Activated CD8-positive, alpha-beta memory T cell treated with anti-CD3 and anti-CD28 coated beads, Interleukin-2, amount 50 U/mL, for 4 hours (primary cell): ENCODE data around the gene NOD1.
"Not testable (repeated sequence)": the region's sequence is repeated elsewhere in the genome, so short reads cannot be mapped to it uniquely, and the experiment has no call there.

Experiments used
- DNase-seq: peaks from one replicate; pipeline ENCODE4 v3.0.0-alpha.2; 2020

Gene NOD1

DNA sequence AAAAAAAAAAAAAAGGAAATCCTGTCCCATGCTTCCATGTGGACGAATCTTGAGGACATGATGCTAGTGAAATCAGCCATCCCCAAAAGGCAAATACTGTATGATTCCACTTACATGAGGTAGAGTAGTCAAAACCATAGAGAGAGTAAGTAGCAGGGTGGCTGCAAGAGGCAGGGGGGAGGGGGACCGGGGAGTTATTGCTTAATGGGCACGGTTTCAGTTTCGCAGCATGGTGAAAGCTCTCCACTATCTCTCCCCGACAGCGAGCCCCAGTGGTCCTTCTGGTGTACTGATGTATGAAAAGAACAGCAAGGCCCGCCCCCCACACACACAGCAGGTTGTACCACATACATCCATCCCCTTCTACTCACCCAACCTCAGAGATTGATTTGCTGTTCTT lies 32.8 kb downstream of the NOD1 start:
- peak; percentile 73 for DNase-seq

DNA sequence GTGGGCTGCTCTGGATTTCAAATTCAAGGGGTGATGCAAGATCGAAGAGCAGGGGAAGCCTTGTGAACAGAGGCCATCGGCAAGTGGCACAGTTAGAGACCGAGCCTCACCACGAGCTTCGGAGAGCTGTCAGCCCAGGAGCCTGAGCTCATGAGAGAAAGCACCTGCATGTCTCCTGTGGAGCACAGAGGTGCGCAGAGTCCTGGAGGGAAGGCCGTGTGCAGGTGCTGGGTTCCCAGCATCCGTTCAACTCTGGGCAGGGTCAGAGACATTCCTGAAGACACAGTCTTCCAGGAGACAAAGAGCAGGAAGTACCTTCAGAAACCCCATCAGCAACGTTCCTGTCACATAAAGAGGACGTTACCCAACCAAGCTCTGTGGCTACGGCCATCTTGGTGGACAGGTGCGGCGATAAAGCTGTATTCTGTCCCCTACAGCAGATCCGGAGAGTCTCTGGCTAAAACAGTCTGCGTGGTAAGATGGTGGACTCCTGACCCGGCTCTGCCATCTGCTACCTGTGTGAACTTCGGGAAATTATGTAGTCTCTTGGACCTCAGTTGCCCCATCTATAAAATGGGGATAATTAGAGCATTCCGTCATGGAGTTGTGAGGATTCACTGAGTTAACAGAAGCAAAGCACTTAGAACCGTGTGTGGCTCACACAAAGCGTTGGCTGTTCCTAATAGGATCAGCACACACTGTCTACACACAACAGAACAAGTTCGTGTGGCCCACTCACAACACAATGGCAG lies 40.6 kb downstream of the NOD1 start:
- DNase-seq: no peak

DNA sequence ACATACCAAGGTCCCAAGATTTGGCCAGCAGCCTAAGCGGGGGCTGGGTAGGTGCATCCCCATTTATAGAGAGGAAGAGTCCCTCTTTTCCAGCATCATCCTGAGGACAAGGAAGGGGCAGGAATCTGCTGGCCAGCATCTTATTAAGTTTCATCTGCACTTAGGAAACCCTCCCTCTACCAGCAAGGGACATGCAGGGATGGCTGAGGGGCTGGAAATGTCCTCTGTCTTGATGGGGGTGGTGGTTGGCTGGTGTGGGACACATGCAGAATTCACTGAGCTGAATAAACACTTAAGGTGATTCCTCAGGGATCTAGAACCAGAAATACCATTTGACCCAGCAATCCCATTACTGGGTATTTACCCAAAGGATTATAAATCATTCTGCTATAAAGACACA lies 42.1 kb downstream of the NOD1 start:
- DNase-seq: no peak

DNA sequence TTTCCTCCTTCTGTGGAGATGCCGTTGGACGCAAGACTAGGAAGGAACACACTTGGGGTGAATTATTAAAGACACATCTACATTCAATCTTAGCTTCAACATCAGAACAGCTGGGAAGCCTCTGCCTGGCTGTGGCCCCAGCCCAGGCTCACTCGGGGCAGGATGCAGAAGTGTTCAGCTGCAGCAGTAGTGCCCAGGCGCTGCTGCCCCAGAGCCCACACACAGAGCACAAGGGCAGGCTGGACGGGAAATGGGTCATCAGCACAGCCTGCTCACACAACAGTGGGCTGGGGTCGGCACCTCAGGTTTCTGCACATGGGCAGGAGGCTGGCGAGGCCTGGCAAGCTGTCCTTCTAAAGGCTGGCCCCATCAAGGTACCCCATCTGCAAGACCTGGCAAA lies 42.5 kb downstream of the NOD1 start:
- DNase-seq: no peak

DNA sequence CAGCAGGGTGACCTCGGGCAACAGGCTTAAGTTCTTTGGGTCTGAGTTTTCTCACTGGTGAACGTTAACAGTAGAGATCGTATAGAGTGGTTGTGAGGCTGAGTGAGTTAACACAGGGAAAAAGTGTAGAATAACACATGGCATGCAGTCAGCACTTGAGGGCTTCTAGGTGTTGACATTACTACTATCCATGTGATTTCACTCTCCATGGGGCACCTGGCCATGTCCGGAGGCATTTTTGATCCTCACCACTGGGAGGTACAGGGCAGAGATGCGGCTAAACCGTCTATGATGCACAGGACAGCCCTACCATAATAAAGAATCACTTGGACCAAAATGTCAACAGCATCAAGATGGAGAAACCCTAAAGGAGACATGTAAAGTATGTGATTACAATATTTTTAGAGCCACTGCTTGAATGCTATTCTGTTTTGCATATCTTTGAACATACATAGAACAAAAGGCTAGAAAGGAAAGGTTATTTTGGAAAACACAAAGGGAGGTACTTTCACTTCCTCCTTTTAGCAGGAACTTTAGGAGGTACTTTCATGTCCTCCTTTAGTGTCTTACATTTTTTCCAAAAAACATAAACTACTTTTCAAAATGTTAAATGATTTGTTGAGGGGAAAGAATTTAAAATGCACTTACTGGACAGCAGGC lies 44.3 kb downstream of the NOD1 start:
- no peak for DNase-seq

DNA sequence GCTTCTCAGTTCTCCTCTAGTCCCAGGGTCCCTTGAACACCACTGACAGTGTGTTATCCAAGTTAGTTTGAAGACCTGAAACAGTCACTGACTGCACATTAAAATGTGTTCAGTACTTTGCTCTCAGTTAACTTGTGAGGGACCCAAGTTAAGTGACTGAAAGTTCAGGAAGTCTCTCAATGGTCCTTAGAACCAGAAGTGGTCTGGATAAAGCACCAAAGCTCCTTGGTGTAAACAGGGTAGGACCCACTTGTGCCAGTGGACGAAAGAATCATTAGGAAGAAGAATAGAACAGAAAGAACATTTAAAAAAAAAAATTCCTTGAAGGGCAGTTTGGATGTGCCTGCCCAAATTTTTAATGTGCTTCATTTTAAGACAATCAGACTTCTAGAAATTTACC lies 45.1 kb downstream of the NOD1 start:
- DNase-seq: no peak

DNA sequence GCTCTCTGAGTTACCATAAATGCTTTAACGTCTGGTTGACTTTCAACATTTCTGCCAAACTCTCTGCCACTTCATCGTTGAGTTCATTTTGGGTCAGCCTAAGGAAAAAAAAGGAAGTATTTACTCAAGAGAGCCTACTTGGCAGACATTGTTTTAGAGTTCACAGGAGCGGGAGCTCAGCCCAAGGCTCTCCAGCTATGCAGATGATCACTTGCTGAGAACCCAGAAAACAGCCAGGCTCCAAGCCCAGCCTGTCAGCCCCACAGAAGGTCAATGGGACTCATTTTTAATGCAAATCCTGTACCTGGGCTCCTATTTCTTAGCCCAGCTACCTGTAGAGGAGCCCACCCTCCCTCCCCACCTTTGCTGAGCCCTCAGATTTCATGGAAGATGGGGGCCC lies 45.5 kb downstream of the NOD1 start:
- no peak for DNase-seq

DNA sequence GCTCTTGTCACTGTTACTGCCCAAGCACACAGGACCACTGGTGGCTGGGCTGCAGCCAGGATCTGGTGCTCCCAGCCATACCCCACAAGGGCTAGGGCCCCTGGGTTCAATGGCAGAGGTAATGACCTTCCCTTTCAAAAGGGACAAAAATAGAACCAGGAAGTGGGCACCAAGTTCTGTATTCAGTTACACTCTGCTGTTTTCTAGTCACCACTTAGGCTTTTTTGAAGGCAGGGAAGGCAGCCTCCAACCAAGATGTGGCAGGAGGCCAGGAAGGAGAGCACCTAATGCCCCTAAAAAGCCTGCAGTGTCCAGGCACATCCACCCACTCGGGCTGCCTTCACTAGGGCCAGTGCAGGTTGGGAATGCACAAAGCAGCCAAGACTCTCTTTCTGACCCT lies 47.8 kb downstream of the NOD1 start:
- no peak for DNase-seq

DNA sequence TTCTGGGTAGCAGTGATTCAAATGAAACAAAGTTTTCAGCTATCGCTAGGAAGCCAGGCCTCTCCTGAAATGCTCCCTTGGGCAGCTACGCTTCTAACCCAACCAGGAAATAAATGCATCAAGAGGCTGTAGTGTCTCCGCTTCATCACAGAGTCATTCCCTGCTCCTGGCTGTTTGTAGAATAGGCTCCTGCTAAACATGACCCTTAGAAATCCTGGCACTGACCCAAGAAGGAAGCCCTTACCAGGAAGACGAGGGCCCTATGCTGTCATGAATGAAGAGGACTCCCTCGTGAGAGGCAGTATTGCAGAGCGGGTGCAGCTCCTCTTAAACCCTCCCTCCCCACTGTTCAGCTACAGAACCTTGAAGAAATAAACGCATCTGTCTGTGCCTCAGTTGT lies 48.3 kb downstream of the NOD1 start:
- DNase-seq: no peak

DNA sequence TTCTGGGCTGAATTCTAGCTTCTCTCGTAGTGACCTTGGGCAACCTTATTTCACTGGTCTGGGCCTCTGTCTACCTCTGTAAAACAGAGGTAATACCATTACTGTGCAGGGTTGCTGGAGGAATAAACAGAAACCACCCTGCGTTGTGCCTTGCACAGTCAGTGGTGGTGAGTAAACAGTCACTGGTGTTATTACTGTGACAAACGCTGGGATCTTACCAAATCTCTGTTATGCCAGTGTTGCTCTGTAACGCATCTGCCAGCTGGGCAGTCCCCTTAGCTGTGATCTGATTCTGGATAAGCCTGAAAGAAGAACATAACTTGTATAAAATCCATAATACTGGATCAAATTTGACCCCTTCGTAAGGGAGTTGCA lies 49.4 kb downstream of the NOD1 start:
- no peak for DNase-seq

DNA sequence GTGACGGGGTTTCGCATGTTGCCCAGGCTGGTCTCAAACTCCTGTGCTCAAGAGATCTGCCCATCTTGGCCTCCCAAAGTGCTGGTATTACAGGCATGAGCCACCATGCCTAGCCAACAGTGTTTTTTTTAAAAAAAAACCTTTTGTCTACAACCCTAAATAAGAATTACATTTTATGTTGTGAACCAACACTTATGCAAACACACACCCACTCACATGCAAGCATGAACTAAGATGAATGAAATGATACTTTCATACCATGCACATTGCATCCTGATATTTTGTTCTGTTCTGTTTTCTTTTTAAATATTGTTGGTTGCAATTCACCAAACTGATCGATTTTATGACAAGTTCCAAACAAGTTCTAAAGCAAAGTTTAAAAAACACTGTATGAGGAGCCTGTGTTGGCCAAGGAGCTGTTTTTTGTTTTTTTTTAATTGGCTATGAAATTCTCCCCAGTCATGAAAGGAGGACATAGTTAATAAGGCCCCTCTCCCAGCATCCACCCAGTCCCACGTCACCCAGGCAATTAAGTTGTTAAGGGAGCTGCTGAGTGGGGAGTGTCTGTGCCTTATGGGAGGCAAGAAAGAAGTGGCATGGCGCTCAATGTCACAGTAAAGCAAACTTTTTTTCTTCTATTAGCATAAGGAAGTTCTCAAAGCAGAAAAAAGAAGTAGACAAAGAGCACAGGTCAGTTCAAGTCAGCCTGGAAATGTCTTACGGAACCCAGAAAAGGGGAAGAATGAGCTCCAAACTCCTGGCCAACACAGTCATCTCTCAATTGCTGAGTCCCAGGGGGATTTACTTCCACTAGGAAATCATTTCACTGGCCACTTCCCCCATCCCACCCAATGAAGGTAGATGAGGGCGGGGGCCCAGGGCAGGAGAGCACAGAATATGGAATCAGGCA lies 50.1 kb downstream of the NOD1 start:
- DNase-seq: no peak

DNA sequence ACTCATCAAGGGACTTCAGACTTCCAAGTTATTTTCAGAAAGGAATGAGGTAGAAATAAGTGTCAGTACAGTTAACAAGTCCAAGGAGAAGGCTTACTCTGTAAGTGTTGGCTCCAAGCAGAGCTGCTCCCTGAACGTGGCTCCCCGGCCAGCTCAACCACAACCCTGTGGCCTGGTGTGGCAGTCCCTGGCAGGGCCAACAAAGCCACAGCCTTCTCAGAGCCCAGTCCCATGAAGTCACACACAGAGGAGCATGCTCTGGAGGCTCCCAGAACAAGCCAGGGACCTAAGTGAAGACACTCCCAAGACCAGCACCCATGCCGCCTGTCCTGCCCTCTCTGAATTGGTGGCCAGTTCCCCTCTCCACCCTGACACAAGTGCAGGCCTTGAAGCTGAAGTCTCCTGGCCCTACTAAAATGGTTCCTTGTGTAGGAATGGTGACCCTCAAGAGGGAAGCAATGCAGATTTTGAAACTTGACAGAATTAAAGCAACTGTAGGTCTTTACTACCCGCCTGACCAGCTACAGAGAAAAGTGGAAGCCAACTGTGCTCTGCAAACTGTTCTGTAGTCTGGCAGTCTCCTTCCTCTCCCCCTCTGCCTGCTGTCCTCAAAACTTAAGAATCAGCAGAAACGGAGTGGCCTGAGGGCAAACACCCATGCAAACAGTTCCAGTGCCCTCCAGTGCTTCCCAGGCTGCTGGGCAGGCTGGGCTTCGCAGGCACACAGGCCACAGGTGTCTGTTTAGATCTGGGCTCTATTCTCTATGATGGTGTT lies 51.1 kb downstream of the NOD1 start:
- no peak for DNase-seq

DNA sequence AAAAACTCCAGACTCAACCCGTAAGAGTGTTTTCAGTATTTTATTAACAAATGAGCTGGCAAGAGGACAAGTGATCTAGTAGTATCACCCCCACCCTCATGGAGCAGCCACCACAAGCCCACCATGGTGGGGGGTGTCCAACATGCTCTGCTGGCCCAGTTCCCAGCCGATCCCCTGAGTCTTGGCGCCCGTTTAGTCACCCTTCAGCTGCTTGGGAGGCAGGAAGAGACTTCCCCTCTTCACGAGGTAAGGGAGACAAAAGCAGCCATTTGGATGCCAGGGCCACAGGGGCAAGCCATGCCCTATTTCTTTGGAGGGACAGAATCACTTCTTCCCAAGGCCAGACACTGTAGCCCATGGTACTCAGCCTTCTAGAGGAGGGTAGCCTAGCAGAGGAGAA lies 54.1 kb downstream of the NOD1 start:
- no peak for DNase-seq

DNA sequence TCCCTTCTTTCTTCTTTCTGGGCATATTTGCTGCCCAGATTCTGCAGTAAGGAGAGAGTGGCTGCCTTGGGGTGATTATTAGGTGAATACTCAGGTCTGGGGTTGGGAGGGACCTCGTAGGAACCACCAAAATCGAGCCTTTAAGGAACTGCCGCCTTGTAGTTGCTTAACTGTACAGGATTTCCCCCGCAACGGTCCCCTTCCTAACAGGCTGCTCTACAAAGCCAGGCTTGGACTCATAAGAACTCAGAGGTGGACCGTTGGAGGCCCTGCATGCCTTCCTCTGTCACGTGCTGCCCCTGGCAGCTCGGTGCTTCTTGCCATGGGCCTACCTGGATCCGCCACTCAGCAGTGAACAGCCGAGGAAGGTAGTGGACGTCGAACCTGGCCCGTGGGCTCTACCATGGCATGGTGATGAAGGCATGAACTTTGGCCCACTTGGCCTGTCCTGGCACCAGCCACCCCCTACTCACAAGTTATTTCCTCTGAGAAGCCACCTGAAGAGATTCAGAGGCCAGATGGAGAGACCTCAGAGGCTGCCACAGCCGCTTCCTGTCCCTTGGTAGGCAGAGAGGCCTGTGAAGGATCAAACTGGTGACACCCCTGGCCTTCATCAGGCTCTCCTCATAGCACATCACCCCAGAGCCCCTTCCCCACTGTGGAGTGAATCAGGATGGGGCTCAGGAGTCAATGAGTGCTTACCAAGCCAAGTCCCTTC lies 54.6 kb downstream of the NOD1 start:
- no peak for DNase-seq

DNA sequence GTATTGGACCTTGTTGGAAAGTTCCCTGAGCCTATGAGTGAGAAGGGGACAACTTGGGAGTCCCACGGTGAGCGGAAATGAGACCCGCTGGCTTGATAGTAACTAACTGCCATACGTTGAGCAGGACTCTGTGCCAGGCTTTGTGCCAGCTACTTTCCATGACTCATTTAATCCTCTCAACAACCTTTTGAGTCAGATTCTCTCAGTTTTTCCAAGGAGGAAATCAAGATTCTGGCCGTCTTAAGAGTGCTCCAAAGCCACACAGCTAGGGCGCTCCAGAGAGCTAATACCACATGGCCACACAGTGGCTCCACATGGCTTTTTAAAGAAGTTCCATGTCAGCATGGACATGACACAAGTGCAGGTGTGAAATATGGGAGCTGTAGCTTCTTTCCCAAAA lies 55.7 kb downstream of the NOD1 start:
- no peak for DNase-seq

DNA sequence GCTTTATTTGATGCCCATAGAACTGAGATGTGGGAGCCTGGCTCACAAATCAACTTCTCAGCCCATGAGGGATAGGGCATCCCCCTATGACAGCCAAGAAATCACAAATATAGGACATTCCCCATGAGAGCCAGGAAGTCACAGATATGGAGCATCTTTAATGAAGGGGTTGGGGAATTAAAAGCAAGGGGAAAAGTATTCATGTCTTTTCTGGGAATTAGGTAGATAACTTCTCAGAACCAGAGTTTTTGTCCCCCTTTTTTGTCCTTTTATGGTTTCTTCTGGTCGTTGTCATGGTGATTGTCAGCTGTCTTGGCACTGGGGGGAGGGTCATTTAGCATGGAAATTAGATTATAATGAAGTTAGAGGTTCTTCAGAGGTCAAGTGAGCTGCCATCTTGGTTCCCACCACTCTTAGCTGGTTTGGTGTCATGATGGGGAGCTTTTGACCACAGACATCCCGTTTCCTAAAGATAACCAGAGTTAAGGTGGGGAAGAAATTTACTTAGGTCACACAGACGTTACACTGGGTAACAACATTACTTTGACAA lies 56.9 kb downstream of the NOD1 start:
- no peak for DNase-seq

DNA sequence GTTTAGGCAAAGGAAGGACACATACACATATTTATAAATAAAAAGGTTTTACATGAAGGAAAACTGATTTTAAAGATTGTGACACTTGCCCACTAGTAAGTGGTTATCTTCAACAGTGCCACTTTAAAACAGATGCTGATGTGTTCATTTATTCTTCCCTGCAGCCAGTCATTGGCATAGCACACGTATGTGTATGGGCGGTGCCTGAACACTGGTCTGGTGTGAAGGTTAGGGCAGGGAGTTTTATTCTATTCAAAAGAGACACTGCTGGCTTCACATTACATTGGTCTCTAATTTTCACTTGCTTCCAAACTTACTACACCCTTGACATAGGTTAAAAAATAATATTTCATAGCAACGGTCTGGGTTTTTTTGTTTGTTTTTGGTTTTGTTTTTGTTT lies 57.9 kb downstream of the NOD1 start:
- DNase-seq: no peak

DNA sequence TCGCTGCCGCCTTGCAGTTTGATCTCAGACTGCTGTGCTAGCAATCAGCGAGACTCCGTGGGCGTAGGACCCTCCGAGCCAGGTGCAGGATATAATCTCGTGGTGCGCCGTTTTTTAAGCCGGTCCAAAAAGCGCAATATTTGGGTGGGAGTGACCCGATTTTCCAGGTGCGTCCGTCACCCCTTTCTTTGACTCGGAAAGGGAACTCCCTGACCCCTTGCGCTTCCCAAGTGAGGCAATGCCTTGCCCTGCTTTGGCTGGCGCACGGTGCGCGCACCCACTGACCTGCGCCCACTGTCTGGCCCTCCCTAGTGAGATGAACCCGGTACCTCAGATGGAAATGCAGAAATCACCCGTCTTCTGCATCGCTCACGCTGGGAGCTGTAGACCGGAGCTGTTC lies 58.5 kb downstream of the NOD1 start:
- not testable (repeated sequence) for DNase-seq

DNA sequence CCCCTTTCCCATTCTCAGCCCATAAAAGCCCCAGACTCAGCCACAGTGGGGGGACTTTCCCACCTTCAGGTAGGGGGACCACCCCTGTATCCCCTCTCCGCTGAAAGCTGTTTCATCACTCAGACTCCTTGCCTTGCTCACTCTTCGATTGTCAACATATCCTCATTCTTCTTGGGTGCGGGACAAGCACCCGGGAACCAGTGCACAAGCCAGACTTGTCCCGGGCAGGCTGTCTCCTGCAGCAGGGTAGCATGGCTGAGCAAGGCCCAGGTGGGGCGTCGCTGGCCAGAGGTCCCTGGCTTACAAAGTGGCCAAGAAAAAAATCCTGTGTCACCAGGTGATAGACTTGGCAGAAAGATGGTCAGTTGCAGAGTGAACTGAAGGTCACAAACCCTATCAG lies 64.7 kb downstream of the NOD1 start:
- no peak for DNase-seq

DNA sequence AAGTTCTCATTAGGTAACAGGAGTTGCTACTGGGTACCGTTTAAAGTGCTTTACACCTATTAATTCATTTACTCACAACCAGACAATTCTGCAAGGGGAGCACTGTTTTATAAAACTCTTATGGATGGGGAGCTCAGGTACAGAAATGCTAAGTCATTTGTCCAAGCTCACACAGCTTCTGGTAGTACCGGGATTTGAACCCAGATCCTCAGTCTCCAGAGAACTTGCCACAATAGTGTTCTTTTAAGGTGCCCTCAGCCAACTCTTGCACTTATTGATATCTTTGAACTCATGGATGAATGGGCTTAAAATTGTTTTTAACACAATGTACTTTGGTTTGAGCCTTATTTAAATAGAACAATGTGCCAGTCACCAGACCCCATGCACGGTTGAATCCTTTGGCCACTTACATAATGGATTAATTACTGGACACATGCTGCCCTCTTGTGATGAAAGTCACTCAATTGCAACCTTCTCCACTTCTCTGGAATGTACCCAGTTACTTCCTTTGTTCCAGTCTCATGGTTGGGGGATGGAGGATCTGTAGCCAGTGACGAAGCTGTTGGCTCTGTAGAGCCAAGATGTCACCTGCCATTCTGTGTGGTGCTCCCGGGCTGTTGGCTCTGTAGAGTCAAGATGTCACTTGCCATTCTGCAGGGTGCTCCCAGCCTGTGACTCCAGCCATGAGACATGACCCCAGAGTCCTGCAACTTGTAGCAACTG lies 65.6 kb downstream of the NOD1 start:
- DNase-seq: no peak

DNA sequence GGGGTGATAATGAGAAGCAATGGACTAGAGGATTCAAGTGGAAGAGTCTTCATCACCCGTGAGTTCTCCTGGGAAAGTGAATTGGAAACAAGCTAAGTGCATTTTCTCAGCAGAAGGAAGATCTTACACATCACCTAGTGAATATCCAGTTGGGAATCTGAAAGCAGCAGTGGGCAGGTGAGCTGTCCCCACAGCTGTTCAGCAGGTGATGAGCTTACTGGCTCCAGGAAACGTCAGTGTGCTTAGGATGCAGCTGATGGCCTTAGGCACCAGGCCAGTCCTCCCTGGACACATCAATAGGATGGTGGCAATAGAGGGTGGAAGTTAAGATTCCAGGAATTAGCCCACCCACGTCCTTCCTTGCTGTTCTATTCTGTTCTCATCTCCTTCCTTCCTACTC lies 66.7 kb downstream of the NOD1 start:
- DNase-seq: no peak
